Measurements from ENCODE around the gene PNMA6A.
"Not testable (repeated sequence)": the region's sequence is repeated elsewhere in the genome, so short reads cannot be mapped to it uniquely, and the experiment has no call there.

Gene PNMA6A

DNA sequence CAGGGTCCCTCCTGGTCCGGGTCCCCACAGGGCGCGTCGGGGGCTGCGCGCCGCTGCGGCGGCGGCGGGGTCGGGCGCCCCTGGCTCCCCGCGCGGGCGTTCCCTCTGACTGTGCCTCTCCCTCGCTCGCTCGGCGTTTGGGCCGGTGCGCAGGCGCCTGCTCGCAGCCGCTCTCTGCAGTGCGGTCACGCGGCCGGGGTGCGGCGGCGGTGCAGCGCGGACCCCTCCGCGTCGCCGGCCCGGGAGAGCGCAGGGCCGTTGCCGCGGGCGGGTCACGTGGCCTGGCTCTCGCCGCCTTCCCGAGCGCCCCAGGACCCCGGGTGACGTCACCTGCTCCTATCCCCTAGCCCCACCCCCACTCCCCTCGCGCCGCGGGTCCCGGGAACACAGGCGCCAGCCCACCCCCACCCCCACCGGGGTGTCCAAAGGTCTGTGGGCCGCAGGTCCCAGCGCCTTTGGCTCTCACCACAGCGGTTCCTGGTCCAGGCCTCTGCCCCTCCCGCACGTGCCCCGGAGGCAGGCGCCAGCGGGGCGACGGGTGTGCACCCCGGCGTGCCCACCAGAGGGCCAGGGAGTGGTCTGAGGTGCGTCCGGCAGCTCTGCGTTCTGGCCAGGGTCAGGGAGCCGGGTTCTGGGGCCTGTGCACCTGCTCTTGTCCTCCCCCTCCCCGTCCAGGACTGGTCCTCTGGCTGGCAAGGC lies 5.3 kb downstream of the PNMA6A start:
- DNase-seq = not testable (repeated sequence)

GRCh38 chrX:153083238-153083923 lies 11.1 kb downstream of the PNMA6A start:
- not testable (repeated sequence) for DNase-seq

- no peak for DNase-seq
Measured at GRCh38 chrX:153102418-153102817, 30.2 kb downstream of the PNMA6A start.

- DNase-seq = not testable (repeated sequence)
Measured at GRCh38 chrX:153104959-153105358, 32.7 kb downstream of the PNMA6A start.

DNA sequence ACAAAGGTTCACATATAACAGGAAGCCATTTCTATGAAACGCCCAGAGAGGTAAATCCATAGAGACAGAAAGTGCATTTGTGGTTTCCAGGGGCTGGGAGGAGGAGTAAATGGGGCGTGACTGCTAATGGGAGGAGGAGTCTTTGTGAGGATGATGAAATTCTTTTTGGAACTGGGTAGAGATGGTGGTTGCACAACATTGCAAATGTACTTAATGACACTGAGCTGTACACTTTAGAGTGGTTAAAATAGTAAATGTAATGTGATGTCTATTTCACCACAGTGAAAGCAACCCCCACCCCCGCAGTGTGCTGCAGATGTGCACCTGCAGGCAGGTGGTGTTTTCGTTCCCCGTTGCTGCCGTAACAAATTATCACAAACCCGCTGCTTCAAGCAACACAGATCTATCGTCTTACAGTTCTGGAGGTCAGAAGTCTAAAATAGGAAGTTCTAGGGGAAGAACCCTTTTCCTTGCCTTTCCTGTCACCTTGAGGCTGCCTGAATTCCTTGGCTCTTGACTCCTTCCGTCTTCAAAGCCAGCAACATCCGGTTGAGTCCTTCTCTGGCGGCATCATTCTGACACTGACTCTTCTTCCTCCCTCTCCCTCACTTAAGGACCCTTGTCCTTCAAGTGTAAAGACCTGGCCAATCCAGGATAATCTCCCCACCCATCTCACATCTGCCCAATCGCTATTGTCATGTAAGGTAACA lies 34.0 kb downstream of the PNMA6A start:
- not testable (repeated sequence) for DNase-seq

DNA sequence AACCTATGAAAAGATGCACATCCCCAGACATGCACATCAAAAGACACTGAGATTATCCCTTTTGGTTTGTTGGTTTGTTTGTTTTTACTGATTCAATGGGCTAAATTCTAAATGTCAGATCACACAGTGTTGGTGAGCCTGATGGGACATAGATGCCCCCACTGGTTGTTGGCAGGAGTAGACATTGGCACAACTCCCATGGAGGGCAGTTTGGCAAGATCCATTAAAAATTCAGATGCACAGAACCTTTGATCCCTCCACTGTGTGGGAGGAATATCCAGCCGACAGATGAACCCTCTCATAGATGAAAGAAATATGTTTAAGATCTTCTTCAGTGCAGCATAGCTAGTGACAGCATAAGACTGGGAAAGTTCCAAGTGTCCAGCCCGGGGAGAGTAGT lies 38.5 kb downstream of the PNMA6A start:
- DNase-seq = not testable (repeated sequence)

- not testable (repeated sequence) for DNase-seq
Measured at GRCh38 chrX:153113851-153114250, 41.6 kb downstream of the PNMA6A start.

DNA sequence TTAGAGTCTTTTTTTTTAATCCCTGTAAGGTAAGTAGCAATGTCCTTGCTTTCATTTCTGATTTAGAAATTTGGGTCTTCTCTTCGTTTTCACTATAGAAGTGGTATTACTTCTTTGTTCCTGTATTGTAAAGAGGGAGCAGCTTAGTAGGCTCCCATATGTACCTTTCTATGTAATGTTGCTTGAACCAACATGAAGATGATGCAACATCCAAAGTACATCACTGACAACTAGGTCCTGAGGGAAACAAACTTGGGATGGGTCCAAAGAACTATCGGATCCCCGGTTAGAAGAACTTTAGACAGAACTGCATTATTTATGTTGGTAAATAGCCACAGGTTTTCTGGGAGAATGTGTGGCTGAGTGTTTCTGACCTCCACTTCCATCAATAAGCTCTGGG lies 45.5 kb downstream of the PNMA6A start:
- DNase-seq = not testable (repeated sequence)

GRCh38 chrX:153120230-153120629 lies 48.0 kb downstream of the PNMA6A start:
- DNase-seq = not testable (repeated sequence)

DNA sequence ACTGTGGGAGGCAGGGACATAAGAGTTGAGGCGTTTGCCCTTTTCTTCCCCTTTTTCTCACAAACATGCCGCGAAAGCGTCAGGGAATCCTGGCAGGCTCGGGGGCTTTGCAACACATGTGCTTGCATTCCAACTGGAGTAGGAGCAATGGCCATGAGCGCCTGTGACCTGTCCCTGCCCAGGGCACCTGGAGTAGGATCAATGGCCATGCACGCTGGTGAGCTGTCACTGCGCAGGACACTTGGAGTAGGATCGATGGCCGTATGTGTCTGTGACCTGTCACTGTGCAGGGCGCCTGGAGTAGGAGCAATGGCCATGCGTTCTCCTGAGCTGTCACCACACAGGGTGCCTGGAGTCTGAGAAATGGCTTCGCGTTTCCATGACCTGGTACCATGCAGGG lies 51.2 kb downstream of the PNMA6A start:
- not testable (repeated sequence) for DNase-seq

Measured in activated naive CD4-positive, alpha-beta T cell treated with Interleukin-2 at 50 U/mL for 16 hours (primary cell).